ENCODE data around the gene RRP8. TPM values are rescaled to one million over a fixed set of nuclear protein-coding genes. Genes with fewer than 3 reads are reported as not detected.
A peak's percentile ranks its signal among the peaks of the same experiment; 100 is the strongest.

The RRP8 gene
- total and polyA plus RNA-seq, 2 experiments from 2014 or later = 15.3 to 26.1 TPM

- Histone ChIP-seq H3K4me3 (no peak overlapping the region), H3K36me3 (replicated peaks; ENCODE audit: insufficient read depth, low read depth) (no peaks in the 10 kb centered on the region), H3K9me2 (replicated peaks; ENCODE audit: insufficient read depth) (no peaks in the 10 kb centered on the region), H3K4me2 (no peak overlapping the region), H3K4me1 (ENCODE audit: insufficient read depth) (peaks cover 12% of the 10 kb centered on the region), H3K79me2 (peaks cover 60% of the 10 kb centered on the region), H4K20me1 (ENCODE audit: insufficient read depth, poor library complexity, severe bottlenecking) (peaks cover 10% of the 10 kb centered on the region), H3K27me3 (peaks cover under 1% of the 10 kb centered on the region), H2AFZ (no peak overlapping the region), H3K9me3 (ENCODE audit: low read depth) (no peaks in the 10 kb centered on the region), H3K27ac (no peak overlapping the region)
- WGBS (ENCODE audit: low lambda C conversion rate, missing lambda C conversion rate) = 46% methylated on average over 6 of the region's 6 CpGs
- TF ChIP-seq EZH2phosphoT487 (IDR thresholded peaks at IDR 0.05; ENCODE audit: low read depth, severe bottlenecking, unreplicated experiment) (no peak), EZH2 (IDR thresholded peaks at IDR 0.05; ENCODE audit: borderline replicate concordance) (no peak), CTCF (IDR thresholded peaks at IDR 0.05; ENCODE audit: poor library complexity) (no peak)
- DNase-seq (ENCODE audit: low spot score) = peak; percentile 16
Observed at GRCh38 chr11:6650980-6651379, 47.6 kb upstream of the RRP8 start.

- Histone ChIP-seq H4K20me1 (ENCODE audit: insufficient read depth, poor library complexity, severe bottlenecking) (peaks cover 10% of the 10 kb centered on the region), H3K27ac (no peak overlapping the region), H3K9me3 (ENCODE audit: low read depth) (no peaks in the 10 kb centered on the region), H3K36me3 (replicated peaks; ENCODE audit: insufficient read depth, low read depth) (no peaks in the 10 kb centered on the region), H3K4me1 (ENCODE audit: insufficient read depth) (peaks cover 12% of the 10 kb centered on the region), H3K27me3 (no peaks in the 10 kb centered on the region), H3K4me3 (no peak overlapping the region), H3K79me2 (peaks cover 69% of the 10 kb centered on the region), H3K9me2 (replicated peaks; ENCODE audit: insufficient read depth) (no peaks in the 10 kb centered on the region), H3K4me2 (no peak overlapping the region), H2AFZ (no peak overlapping the region)
- DNase-seq (ENCODE audit: low spot score) = no peak
- TF ChIP-seq EZH2 (IDR thresholded peaks at IDR 0.05; ENCODE audit: borderline replicate concordance) (no peak), CTCF (IDR thresholded peaks at IDR 0.05; ENCODE audit: poor library complexity) (no peak), EZH2phosphoT487 (IDR thresholded peaks at IDR 0.05; ENCODE audit: low read depth, severe bottlenecking, unreplicated experiment) (no peak)
Observed at GRCh38 chr11:6650104-6650503, 46.7 kb upstream of the RRP8 start.

GRCh38 chr11:6648501-6648900 is 45.1 kb upstream of the RRP8 start:
- peaks cover 67% of the 10 kb centered on the region for H3K79me2 ChIP-seq
- H4K20me1 ChIP-seq (ENCODE audit: insufficient read depth, poor library complexity, severe bottlenecking) = peaks cover 7% of the 10 kb centered on the region
- H3K4me3 ChIP-seq = no peak overlapping the region
- 93% methylated on average over 1 of the region's 1 CpG for WGBS (ENCODE audit: low lambda C conversion rate, missing lambda C conversion rate)
- H3K27ac ChIP-seq = peak overlapping the region; percentile 98
- H3K9me2 ChIP-seq (replicated peaks; ENCODE audit: insufficient read depth) = no peaks in the 10 kb centered on the region
- no peaks in the 10 kb centered on the region for H3K36me3 ChIP-seq (replicated peaks; ENCODE audit: insufficient read depth, low read depth)
- no peaks in the 10 kb centered on the region for H3K27me3 ChIP-seq
- DNase-seq (ENCODE audit: low spot score) = no peak
- H3K4me2 ChIP-seq = no peak overlapping the region
- no peaks in the 10 kb centered on the region for H3K9me3 ChIP-seq (ENCODE audit: low read depth)
- TF ChIP-seq EZH2phosphoT487 (IDR thresholded peaks at IDR 0.05; ENCODE audit: low read depth, severe bottlenecking, unreplicated experiment) (no peak), EZH2 (IDR thresholded peaks at IDR 0.05; ENCODE audit: borderline replicate concordance) (no peak), CTCF (IDR thresholded peaks at IDR 0.05; ENCODE audit: poor library complexity) (no peak)
- no peak overlapping the region for H2AFZ ChIP-seq
- H3K4me1 ChIP-seq (ENCODE audit: insufficient read depth) = peaks cover 12% of the 10 kb centered on the region

- peaks cover 3% of the 10 kb centered on the region for H4K20me1 ChIP-seq (ENCODE audit: insufficient read depth, poor library complexity, severe bottlenecking)
- no peaks in the 10 kb centered on the region for H3K9me3 ChIP-seq (ENCODE audit: low read depth)
- 97% methylated on average over 2 of the region's 2 CpGs for WGBS (ENCODE audit: low lambda C conversion rate, missing lambda C conversion rate)
- no peaks in the 10 kb centered on the region for H3K9me2 ChIP-seq (replicated peaks; ENCODE audit: insufficient read depth)
- H3K36me3 ChIP-seq (replicated peaks; ENCODE audit: insufficient read depth, low read depth) = no peaks in the 10 kb centered on the region
- H3K4me3 ChIP-seq = no peak overlapping the region
- H2AFZ ChIP-seq = no peak overlapping the region
- peak overlapping the region; percentile 64 for H3K4me2 ChIP-seq
- TF ChIP-seq EZH2phosphoT487 (IDR thresholded peaks at IDR 0.05; ENCODE audit: low read depth, severe bottlenecking, unreplicated experiment) = no peak
- no peak for TF ChIP-seq EZH2 (IDR thresholded peaks at IDR 0.05; ENCODE audit: borderline replicate concordance)
- no peak for TF ChIP-seq CTCF (IDR thresholded peaks at IDR 0.05; ENCODE audit: poor library complexity)
- no peak for DNase-seq (ENCODE audit: low spot score)
- H3K4me1 ChIP-seq (ENCODE audit: insufficient read depth) = peaks cover 12% of the 10 kb centered on the region
- H3K27me3 ChIP-seq = no peaks in the 10 kb centered on the region
- H3K27ac ChIP-seq = peak overlapping the region; percentile 98
- H3K79me2 ChIP-seq = peaks cover 64% of the 10 kb centered on the region
Observed at GRCh38 chr11:6647836-6648235, 44.4 kb upstream of the RRP8 start.
